Measurements from ENCODE around the gene C2orf72. TPM values are rescaled to one million over a fixed set of nuclear protein-coding genes. Genes with fewer than 3 reads are reported as not detected.
"Not testable (repeated sequence)": the region's sequence is repeated elsewhere in the genome, so short reads cannot be mapped to it uniquely, and the experiment has no call there.

Gene C2orf72
- total RNA-seq (2014; rRNA removed; shearing (Covaris generic); ENCODE audit: low replicate concordance), result 0.49 TPM in 1 of 2 replicates, not detected in the other

DNA sequence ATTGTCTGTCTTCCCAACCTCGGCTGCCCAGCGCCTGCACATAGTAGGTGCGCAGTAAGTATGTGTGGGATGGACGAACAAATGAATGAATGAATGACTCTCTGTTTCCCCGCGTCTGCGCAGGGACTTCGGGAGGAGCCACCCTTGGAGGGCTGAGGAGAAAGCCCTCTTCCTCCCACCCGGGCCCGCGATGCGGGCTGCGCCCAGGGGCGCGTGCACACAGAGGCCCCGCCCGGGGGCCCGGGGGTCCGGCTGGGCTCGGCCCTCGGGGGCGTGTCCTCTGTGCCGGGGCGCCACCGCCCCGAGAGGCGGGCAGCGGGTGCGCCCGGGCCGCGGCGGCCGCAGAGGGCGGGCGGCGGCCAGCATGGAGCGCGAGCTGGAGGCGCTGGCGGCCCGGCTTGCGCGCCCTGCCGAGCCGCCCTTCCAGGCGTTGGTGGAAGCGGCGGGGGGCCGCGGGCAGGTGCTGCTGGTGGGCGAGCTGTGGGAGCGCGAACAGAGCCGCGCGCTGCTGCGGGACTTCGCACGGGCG is at the start of gene C2orf72:
C2orf72 (plus strand) TSS at position 322 of the 529 bp plus-strand sequence; CDS start at position 365, 43 bp downstream.
- Histone ChIP-seq H3K9me3 (no peaks in the 10 kb centered on the region), H3K36me3 (no peaks in the 10 kb centered on the region), H3K4me3 (no peak within 1 kb of the TSS; the same call in 1 of the 2 replicates), H3K27me3 (peaks cover 18% of the 10 kb centered on the region)
- peak; percentile 25 for DNase-seq

DNA sequence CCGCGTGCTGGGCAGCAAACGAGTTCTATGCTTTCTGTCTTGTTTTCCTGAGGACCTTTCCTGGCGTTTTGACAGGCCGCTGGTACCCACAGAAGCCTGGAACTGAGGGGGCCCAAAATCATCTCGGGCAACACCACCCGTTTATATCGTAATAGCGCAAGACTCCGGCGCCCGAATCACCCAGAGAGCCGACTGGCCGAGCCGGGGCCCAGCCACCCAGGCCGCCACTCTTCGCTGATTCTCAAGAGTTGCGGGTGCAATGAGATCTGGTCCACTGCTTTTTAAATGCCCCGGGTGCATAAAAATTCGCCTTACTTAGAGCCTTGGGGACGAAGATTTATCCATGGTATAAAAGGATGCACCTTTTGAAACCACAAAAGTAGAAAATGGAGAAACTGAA is 47.6 kb upstream of the C2orf72 start:
- DNase-seq, result no peak
- Histone ChIP-seq H3K9me3 (no peaks in the 10 kb centered on the region), H3K36me3 (no peaks in the 10 kb centered on the region), H3K4me3 (no peak overlapping the region), H3K27me3 (no peaks in the 10 kb centered on the region)

DNA sequence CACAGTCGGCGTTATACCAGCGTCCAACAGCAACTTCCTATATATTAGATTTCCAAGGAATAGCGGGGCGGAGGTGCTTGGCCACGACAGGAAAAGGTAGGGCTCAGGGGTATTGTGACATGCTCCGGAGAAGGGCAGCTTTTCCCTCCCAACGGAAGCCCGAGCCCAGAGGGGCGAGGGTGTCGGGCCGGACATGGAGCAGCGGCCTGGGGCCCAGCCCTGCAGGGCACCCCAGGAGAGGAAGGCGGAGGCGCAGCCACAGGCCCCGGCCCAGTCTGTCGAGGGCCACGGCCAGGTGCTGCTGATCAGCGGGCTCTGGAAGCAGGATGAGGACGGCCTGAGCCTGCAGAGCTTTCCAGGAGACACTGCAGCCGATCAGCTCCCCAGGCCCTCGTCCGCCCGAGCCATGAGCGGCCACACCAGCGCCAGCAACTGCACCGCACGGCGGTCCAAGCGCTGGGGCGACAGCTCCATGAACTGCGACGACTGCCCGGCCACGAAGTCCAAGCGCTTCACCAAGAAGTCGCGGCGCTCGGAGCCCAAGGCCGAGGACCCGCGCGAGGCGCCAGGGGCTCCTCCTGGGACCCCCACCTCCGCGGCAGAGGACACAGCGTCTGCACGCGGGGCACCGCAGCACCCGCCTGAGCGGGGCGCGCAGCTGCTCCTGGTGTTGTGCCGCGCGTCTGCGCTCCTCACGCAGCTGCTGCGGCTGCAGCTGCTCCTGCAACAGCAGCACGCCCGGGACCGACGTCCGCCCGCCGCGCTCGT is 47.0 kb upstream of the C2orf72 start:
- H3K4me3 ChIP-seq, result no peak overlapping the region
- no peaks in the 10 kb centered on the region for H3K27me3 ChIP-seq
- DNase-seq, result no peak

DNA sequence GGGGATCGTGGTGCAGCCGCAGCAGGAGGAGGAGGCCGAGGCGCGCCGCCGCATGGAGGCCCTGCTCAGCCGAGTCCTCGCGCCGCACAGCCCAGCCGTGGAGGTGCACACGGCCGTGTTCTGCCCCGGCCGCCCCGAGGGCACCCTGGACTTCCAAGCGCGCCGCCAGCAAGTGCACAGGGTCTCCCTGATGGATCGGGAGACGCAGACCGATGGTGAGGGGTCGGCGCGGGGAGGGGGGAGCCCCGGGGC is 46.5 kb upstream of the C2orf72 start:
- H3K36me3 ChIP-seq, result no peaks in the 10 kb centered on the region
- no peak for DNase-seq
- H3K4me3 ChIP-seq, result no peak overlapping the region
- H3K9me3 ChIP-seq, result no peaks in the 10 kb centered on the region
- no peaks in the 10 kb centered on the region for H3K27me3 ChIP-seq

More for the DNA sequence above, 47.0 kb upstream of the C2orf72 start:
- Histone ChIP-seq H3K9me3 (no peaks in the 10 kb centered on the region), H3K36me3 (no peaks in the 10 kb centered on the region)

DNA sequence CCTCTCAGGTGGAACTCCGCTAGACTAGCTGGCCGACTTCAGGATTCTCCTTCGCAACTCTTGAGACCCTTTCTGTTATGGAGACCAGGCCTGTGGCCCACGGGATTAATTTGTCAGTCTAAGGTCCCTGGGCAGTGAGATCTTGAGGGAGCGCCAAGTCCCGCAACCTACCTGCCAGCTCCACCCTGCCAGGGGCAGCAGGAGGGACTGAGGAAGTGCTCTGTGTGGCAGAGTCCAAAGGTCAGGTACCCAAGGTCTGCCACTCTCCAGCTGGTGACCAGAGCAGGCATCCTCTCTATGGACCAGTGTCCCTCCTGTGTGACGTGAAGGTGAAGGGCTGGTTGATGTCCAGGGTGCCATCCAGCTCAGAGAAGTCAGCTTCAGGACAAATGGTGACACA is 45.7 kb upstream of the C2orf72 start:
- H3K4me3 ChIP-seq, result no peak overlapping the region
- no peaks in the 10 kb centered on the region for H3K9me3 ChIP-seq
- H3K36me3 ChIP-seq, result no peaks in the 10 kb centered on the region
- no peak for DNase-seq
- H3K27me3 ChIP-seq, result no peaks in the 10 kb centered on the region

DNA sequence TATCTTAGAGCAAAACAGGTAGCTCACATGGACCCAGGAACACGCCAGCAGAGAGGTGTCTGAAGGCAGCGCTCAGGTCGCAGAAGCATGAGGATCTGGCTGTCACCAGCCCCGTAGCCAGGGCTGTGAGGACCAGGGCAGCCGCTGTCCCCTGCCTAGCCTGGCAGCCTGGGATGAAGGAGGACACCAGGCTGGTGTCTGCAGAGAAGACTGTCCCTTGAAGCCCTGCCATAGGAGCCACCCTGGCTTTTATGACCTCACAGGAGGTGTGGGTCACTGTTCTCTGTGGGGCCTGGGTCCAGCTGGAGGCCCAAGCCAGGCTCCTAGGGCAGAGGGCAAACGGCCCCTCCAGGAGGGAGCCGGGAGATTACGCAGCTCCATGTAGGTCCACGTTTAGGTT is 41.5 kb upstream of the C2orf72 start, which contains the start of gene SPATA3:
SPATA3 (plus strand) TSS at position 301 of the 400 bp plus-strand sequence. CDS start 113 bp downstream, outside the sequence.
- Histone ChIP-seq H3K4me3 (no peak within 1 kb of the TSS), H3K27me3 (no peaks in the 10 kb centered on the region), H3K9me3 (no peaks in the 10 kb centered on the region; the same call in 1 of the 2 replicates), H3K36me3 (no peaks in the 10 kb centered on the region)
- DNase-seq, result no peak

DNA sequence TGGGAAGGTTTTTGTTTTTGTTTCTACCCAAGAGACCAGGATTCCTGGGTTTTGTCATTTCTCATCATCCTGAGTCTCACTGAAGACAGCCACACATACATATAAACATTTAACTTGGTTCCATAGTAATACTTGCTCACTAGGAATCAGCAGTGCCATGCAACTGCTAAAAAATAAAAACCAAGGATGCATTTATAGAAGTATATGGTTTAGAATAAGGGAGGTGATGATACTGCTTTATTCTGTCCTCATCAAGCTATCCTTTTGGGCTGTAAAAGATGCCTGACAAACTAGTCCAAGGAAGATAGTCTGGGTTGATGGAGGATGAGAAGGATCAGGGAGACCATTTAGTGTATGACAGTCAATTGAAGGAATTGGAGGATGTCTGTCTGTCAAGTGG is 40.7 kb upstream of the C2orf72 start:
- Histone ChIP-seq H3K27me3 (no peaks in the 10 kb centered on the region), H3K36me3 (no peaks in the 10 kb centered on the region), H3K4me3 (no peak overlapping the region), H3K9me3 (no peaks in the 10 kb centered on the region; the same call in 1 of the 2 replicates)
- no peak for DNase-seq

DNA sequence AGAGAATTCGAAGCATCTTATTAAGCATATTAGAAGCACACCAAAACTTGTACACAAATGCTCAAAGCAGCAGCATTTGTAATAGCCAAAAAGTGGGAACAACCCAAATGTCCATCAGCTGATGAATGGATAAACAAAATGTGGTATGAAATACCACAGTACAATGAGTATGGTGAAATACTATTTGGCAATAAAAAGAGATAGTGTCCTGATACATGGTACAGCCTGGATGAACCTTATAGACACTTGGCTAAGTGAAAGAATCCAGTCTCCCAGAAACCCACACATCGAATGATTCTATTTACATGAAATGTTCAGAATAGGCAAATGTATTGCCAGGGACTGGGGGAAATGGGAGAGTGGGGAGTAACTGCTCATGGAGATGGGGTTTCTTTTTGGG is 38.4 kb upstream of the C2orf72 start:
- H3K9me3 ChIP-seq, result no peaks in the 10 kb centered on the region; the same call in 1 of the 2 replicates
- H3K27me3 ChIP-seq, result no peaks in the 10 kb centered on the region
- no peak for DNase-seq
- no peak overlapping the region for H3K4me3 ChIP-seq
- H3K36me3 ChIP-seq, result no peaks in the 10 kb centered on the region

DNA sequence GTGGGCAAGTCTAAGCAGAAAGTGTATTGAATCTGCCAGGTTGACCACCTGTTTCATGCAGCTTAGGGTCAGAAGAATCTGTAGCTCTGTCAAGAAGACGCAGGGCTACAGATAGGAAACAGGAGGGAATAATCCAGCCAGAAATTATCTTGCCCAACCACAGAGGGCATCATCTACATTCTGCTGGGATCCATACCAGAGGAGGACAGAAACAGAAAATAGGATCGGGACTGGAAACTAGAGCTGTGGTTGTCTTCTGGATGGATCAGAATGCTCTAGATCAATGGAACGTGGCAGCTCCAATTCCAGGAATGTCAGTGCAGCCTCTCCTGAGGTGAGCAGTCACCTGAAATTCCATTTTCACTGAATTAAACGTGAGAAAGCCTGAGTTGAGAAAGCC is 37.8 kb upstream of the C2orf72 start:
- Histone ChIP-seq H3K9me3 (no peaks in the 10 kb centered on the region; the same call in 1 of the 2 replicates), H3K27me3 (no peaks in the 10 kb centered on the region), H3K4me3 (no peak overlapping the region), H3K36me3 (no peaks in the 10 kb centered on the region)
- no peak for DNase-seq

DNA sequence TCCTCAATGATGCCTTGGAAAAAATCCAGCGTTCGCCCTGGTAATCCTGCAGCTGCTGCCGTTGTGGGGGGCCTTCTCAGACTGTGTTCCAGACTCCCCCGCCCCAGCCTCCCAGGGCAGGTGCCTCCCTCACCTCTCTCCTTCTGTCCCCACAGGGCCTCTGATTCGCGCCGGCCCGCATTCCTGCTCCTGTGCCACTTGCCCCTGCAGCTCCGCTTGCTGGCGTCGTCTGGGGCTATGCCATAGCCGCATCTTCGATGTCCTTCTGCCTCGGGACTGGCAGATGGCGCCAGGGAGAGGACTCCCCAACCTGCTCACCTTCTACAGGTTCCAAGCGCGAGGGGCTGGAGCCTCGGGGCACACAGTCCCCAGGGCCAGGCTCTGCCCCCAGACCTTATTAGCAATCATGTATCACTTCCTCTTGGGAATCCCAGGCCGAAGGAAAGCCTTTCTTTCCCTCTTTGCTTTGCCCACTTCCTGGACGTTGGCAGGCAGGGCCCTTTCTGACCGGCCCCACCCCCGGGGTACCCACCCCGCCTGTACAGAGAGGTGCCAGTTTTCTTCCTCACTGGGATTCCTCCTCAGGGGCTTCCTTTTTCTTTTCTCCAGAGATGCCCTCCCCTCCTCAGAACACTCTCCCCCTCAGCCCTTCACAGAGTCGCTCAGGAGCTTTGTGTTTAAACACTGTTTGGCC is 37.0 kb upstream of the C2orf72 start:
- no peak for DNase-seq
- Histone ChIP-seq H3K36me3 (no peaks in the 10 kb centered on the region), H3K4me3 (no peak overlapping the region), H3K27me3 (no peaks in the 10 kb centered on the region), H3K9me3 (no peaks in the 10 kb centered on the region; the same call in 1 of the 2 replicates)

DNA sequence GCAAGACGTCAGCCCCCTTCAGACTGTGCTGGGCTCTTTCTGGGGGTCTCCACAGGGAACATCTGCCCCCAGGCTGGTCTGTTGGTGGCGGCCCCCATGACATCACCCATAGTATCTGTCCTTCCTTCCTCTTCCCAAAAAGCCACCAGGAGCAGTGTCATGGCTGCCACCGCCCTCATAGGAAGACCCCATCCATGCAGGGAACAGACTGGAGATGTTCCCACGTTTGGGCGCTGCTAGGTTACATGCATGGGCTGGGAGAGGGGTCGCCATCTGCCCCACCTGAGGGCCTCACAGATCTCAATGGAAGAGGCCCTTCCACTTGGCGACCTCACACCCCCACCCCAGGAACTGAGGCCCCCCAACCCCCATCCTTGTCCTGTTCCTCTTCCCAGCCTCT is 36.3 kb upstream of the C2orf72 start:
- no peak for DNase-seq
- H3K27me3 ChIP-seq, result no peaks in the 10 kb centered on the region
- H3K36me3 ChIP-seq, result no peaks in the 10 kb centered on the region
- no peaks in the 10 kb centered on the region; the same call in 1 of the 2 replicates for H3K9me3 ChIP-seq
- H3K4me3 ChIP-seq, result no peak overlapping the region

DNA sequence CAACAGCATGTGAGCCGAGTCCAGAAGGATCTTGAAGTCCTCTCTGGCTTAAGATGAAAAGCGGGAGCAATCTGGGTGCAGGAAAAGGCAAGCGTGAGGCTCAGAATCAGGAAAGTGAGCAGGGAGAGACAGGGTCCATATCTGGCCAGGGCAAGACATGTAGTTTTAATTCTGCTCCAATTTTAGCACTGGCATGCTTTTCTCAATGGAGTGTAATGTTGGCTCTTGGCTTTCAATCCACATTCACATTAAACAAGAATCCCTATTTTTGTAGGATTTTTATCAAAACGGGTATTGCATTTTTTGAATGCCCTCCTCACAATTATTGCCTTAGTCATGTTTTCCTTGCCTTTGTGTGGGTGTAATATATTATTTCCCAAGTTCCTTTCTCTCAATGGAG is 35.4 kb upstream of the C2orf72 start:
- no peak for DNase-seq
- H3K36me3 ChIP-seq, result no peaks in the 10 kb centered on the region
- no peaks in the 10 kb centered on the region for H3K27me3 ChIP-seq
- no peak overlapping the region for H3K4me3 ChIP-seq
- H3K9me3 ChIP-seq, result no peaks in the 10 kb centered on the region; the same call in 1 of the 2 replicates

DNA sequence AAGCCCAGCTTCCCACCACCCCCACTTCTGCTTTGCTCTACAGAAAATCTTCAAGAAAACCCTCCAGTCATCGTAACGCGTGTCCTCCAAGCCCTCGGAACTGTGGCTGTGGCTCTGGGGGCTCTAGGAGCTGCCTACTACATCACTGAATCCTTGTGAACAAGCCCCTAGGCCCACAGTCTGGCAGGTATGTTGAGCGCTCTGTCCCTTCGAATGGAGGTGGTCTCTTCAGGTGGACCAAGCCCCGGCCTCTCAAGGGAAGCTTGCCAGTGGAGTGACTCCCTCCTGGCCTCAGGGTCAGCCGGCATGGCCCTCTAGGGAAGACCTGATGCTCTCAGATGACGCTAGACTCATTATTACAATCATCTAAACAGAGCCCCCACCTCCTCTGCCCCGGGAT is 34.7 kb upstream of the C2orf72 start:
- Histone ChIP-seq H3K27me3 (no peaks in the 10 kb centered on the region), H3K36me3 (no peaks in the 10 kb centered on the region), H3K4me3 (no peak overlapping the region), H3K9me3 (no peaks in the 10 kb centered on the region; the same call in 1 of the 2 replicates)
- no peak for DNase-seq

DNA sequence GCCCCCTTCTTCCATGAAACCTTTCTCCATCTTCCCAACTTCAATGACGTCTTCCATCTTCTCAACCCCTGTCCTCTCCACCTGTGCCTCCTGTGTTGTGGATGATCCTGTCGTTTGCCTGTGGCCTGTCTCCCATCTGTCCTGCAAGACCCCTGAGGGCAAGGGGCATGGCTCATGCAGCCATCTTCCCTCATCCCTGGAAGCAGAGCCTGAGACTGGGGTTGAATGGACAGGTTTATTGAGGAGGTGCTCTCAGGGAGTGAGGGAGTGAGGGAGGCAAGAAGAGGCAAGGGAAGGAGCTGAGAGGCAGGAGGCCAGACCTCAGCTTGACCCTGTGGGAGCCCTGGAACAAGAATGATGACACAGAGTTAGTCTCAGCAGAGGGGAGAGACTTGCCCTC is 34.1 kb upstream of the C2orf72 start:
- no peaks in the 10 kb centered on the region for H3K27me3 ChIP-seq
- no peak for DNase-seq

DNA sequence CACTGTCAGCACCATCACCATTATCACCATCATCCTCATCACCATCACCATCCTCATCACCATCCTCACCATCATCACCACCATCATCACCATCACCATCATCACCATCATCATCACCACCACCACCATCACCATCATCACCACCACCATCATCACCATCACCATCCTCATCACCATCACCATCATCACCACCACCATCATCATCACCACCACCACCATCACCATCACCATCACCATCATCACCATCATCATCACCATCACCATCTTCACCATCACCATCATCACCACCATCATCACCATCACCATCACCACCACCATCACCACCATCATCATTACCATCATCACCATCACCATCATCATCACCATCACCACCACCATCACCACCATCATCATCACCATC is 32.4 kb upstream of the C2orf72 start:
- not testable (repeated sequence) for DNase-seq, H3K27me3 ChIP-seq, H3K9me3 ChIP-seq, H3K4me3 ChIP-seq, H3K36me3 ChIP-seq

More for the DNA sequence above, 34.1 kb upstream of the C2orf72 start:
- Histone ChIP-seq H3K9me3 (no peaks in the 10 kb centered on the region; the same call in 1 of the 2 replicates), H3K36me3 (no peaks in the 10 kb centered on the region), H3K4me3 (no peak overlapping the region)

DNA sequence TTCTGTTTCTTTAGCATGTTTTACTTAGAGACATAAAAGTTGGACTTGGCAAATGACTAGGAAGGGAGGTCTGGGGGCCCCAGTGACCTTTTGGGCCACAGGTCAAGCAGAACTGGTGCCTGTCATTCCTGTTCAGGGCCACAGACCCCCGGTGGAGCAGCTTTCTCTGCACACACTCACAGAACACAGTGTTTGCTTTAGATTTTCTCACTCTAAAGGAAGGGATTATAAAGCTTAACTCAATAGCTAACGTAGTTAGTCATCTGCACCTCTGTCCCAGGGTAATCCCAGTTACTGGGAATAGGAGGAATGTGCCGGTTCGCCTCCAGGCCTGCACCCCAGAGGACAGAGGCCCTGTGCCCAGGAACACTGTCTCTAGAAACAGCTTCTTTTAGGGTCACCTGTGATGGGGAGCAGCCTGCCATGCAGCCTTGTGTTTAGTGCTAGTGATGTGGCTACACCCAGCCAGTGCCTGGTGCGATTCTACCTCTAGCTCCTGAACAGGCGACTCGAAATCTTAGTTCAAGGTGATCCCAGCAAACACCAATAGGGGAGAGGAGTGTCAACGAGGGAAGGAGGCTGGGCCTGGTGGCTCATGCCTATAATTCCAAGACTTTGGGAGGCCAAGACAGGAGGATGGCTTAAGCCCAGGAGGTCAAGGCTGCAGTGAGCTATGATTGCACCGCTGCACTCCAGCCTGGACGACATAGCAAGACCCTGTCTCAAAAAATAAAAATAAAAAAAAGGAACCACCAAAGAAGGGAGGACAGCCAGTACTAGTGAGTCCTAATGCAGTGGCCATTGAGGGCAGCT is 29.8 kb upstream of the C2orf72 start:
- Histone ChIP-seq H3K4me3 (no peak overlapping the region), H3K36me3 (no peaks in the 10 kb centered on the region), H3K9me3 (no peaks in the 10 kb centered on the region), H3K27me3 (no peaks in the 10 kb centered on the region)
- no peak for DNase-seq

DNA sequence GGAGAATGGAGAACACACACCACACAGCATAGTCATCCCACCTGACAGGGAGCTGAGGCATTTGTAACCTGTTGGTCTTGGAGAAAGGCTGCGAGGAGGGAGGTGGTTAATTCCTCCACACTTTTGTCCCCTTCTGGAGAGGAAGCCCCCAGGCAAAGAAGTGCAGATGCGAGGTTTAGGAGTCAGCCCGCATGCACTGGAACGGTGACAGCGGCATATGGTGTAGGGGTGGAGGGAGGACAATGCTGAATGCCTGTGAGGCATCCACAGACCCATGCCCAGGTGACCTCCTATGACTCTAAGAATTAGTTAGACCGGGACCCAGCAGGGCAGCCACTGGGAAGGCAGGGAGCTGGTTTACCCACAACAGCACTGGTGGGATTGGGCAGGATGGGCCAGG is 29.2 kb upstream of the C2orf72 start:
- Histone ChIP-seq H3K36me3 (no peaks in the 10 kb centered on the region), H3K9me3 (no peaks in the 10 kb centered on the region), H3K4me3 (no peak overlapping the region), H3K27me3 (no peaks in the 10 kb centered on the region)
- DNase-seq, result no peak
